HG02852 (cell line): ENCODE measurements around the gene ARIH1.

Experiments
- ATAC-seq: cut with Tn5 transposase; IDR thresholded peaks from one replicate; pipeline ENCODE4 v1.9.1; 2021; ENCODE audit warnings: mild to moderate bottlenecking, moderate library complexity; ENCODE audit not compliant: unreplicated experiment

Gene ARIH1

GRCh38 chr15:72483279-72483678 is 9.1 kb downstream of the ARIH1 start:
- no peak for ATAC-seq

- ATAC-seq: no peak
These were observed 12.0 kb downstream of the ARIH1 start for GRCh38 chr15:72486144-72486543.

DNA sequence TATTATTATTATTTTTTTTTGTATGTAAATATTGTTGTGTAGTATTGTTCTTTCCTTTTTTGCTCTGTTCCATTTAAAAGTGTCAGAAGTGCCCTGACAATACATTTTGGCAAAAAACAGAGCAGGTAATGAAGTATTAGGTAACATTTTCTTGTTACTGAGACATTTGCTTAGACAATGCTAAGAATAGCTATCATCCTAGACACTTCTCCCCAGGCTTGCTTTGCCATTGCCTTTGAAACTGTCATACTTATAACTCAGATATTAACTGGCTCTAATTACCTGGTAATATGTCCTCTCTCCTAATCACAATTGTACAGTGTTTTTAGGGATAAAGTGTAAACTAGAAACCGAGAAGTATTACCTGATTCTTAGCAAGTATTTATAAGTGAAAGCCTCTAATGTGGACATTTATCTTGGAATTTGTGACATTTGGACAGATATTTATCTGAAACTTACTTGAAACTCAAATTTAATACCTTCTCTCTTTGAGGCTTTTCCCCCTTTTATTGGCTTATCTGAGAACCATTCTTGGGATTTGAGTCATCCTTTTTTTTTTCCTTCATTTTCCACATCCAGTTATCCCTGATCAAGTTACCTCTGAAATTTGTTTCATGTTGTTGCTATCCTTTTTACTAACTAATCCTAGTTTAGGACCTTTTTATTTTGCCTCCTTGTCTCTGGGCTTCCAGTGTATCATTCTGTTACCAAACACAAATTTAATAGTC is 13.1 kb downstream of the ARIH1 start:
- no peak for ATAC-seq

DNA sequence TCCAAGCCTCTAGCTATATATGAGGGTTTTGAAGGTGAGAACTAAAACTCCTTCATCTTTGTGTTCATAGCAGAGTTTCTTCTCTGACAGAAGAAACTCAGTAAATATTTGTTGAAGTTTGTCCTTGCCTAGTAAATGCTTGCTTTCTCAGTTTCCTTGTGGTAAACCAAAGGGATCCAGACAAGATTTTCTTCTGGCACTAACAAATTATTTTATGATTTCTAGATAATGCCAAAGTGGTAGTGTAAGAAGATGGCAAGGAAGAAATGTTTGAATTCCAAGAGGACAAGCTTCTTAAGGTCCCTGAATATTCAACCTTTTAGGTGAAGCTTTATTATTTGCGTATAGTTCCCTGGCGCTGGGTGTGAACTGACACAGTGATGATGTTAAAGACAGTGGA is 14.4 kb downstream of the ARIH1 start:
- ATAC-seq: no peak

- ATAC-seq: no peak
These were observed 15.9 kb downstream of the ARIH1 start for GRCh38 chr15:72489943-72490554.

- no peak for ATAC-seq
These were observed 17.6 kb downstream of the ARIH1 start for GRCh38 chr15:72491768-72492167.

GRCh38 chr15:72492733-72493132 is 18.6 kb downstream of the ARIH1 start:
- no peak for ATAC-seq

- no peak for ATAC-seq
These were observed 19.1 kb downstream of the ARIH1 start for GRCh38 chr15:72493220-72493619.

GRCh38 chr15:72495007-72495406 is 20.9 kb downstream of the ARIH1 start:
- no peak for ATAC-seq

DNA sequence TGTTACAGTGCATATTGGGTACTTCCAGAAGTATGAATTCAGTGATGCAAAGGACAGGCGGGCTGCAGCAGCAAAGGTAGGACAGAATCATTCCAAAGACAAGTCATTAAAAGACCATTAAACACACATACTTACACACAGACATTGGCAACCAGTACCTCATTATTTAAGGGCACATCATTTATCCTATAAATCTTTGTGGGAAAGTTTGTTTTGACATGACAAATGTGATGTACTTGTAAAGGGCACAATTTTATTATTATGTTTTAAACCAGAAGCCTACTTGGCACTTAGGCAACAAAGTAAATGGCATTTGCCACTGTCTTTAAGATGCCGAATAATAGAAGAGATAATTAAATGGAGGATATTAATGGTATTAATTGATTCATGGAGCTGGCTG is 22.7 kb downstream of the ARIH1 start:
- ATAC-seq: no peak

DNA sequence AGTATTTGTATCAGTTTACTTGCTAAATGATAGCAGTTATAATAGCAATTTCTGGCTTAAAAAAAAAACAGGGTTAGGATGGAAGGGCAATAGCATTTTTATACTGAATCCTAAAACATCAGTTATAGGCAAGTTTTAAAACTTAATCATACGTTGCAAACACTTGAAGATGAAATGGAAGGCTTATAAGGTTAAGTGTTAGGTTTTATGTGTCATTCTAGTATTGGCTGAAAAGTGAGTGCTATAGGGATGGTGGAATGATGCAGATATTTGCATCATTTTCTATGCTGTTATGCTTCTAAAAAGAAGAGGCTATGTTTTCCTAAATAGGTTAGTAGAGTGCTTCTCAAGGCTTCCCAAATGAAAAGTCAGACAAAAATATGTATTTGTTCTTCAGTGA is 23.3 kb downstream of the ARIH1 start:
- ATAC-seq: no peak

DNA sequence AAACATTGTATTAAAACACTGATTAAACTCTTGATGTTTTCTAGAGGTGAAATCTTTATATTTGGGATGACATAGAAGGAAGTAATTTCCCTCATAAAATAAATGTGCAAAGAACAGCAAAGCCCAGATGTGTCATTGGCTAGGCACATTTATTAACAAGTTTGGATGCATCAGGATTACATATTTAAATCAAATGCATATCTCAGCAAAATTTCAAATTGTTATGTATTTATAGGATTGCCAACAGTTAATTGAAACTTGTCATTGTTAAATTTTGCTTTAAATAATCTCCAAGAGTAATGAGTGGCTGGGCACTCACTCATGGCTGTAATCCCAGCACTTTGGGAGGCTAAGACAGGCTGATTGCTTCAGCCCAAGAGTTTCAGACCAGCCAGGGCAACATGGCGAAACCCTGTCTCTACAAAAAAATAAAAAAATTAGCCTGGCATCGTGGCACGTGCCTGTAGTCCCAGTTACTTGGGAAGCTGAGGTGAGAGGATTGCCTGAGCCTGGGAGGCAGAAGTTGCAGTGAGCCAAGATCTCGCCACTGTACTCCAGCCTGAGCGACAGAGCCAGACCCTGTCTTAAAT is 28.2 kb downstream of the ARIH1 start:
- ATAC-seq: no peak

DNA sequence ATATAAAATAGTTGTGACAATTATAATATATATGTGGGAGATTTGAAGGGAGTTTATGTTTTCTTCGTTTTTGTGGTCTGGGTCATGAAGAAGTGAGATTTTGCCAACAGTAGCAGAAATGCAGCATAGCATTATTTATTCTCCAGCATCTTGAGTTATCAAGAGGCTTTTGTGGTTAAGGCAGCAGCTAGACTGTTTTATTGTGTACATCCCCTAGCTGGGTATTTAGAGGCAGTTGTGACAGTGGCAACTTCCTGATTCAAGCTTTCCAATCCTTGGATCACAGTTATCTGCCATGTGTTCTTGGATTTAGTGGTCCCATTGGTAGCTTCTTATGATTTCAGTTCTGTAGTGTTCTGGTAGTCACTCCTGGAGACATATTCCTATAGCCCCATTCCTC is 29.0 kb downstream of the ARIH1 start:
- ATAC-seq: no peak

GRCh38 chr15:72507402-72508092 is 33.4 kb downstream of the ARIH1 start:
- no peak for ATAC-seq

- ATAC-seq: no peak
These were observed 35.4 kb downstream of the ARIH1 start for GRCh38 chr15:72509484-72509883.

GRCh38 chr15:72511536-72511935 is 37.4 kb downstream of the ARIH1 start:
- ATAC-seq: no peak

DNA sequence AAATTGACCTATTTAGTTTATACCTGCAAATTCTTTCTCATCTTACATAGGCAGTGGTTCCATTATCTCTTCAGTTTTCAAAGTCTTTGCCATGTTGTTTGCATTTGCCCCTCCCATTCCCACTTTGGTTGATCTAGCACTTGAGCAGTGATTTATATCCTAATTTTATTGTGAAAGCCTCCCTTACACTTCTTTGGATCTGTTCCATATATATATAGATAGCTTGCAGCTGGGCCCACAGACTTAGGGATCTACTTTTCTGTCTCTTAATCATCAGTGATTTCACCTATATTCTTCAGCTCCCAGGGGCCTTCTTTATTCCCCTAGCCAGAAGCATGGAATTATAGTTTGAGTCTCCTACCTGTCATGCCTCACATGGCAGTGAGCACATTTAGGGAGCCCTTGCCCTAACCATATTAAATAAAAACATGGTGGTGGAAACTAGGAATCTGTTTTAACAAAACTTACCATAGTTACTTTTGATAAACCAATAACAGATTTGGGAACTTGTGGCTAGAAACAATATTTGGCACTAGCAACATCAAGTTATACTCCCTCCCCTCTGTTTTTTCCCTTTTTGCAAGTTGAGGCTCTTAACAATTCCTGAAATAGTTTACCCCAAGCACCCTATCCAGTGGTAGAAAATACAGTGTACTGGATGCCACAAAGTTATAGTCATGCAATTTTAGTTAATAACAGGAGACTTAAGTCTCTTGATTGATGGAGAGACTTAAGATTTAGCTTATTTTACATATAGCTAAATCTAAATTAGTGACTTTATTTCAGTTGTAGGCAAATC is 41.7 kb downstream of the ARIH1 start:
- ATAC-seq: no peak

GRCh38 chr15:72516777-72517176 is 42.6 kb downstream of the ARIH1 start:
- no peak for ATAC-seq

- ATAC-seq: no peak
These were observed 47.6 kb downstream of the ARIH1 start for GRCh38 chr15:72521682-72522081.

- ATAC-seq: no peak
These were observed 59.0 kb downstream of the ARIH1 start for GRCh38 chr15:72532991-72533601.

GRCh38 chr15:72534523-72534922 is 60.4 kb downstream of the ARIH1 start:
- no peak for ATAC-seq
